IPS DF 6.9 (cell line): ENCODE data around the gene MDFIC.

Source experiments
- DNase-seq: peaks from one replicate; pipeline ENCODE4 v3.0.0-alpha.2; 2013; ENCODE audit warnings: low read depth, low spot score
- H3K27ac ChIP-seq: one replicate; pipeline ENCODE4 v1.5.1; 2013; ENCODE audit warnings: low read length, control low read depth
- H3K27me3 ChIP-seq: 2 replicates; pipeline ENCODE4 v1.6.1; 2013; ENCODE audit warnings: mild to moderate bottlenecking, low read length; ENCODE audit not compliant: control insufficient read depth, insufficient read depth
- H3K36me3 ChIP-seq: 2 replicates; pipeline ENCODE4 v1.6.1; 2013; ENCODE audit warnings: low read length; ENCODE audit not compliant: control insufficient read depth, insufficient read depth
- H3K4me1 ChIP-seq: 2 replicates; pipeline ENCODE4 v1.6.1; 2013; ENCODE audit warnings: low read length; ENCODE audit not compliant: control insufficient read depth, insufficient read depth
- H3K4me3 ChIP-seq: 2 replicates; pipeline ENCODE4 v1.5.1; 2013; ENCODE audit warnings: mild to moderate bottlenecking, low read length
- H3K9me3 ChIP-seq: 2 replicates; pipeline ENCODE4 v1.6.1; 2013; ENCODE audit warnings: low read length, inconsistent platforms; ENCODE audit not compliant: control insufficient read depth, insufficient read depth
- WGBS: extraction: QIAGEN DNeasy Blood & Tissue Kit; methylation state at CpG from one replicate; pipeline ENCODE4 v1.1.7; 2013; ENCODE audit warnings: mixed read lengths, missing lambda C conversion rate; ENCODE audit not compliant: insufficient read length, insufficient coverage; 5-methylcytosine and 5-hydroxymethylcytosine counted together

MDFIC gene

GRCh38 chr7:115037128-115037802 is 115.4 kb downstream of the MDFIC start:
- no CpG with 5 or more reads among the region's 2 CpGs for WGBS
- H3K27ac ChIP-seq = no peak overlapping the region
- DNase-seq = no peak
- H3K4me1 ChIP-seq = no peaks in the 10 kb centered on the region
- no peaks in the 10 kb centered on the region for H3K27me3 ChIP-seq
- no peak overlapping the region for H3K4me3 ChIP-seq
- no peaks in the 10 kb centered on the region for H3K9me3 ChIP-seq
- H3K36me3 ChIP-seq = no peaks in the 10 kb centered on the region

GRCh38 chr7:115038158-115038557 is 116.3 kb downstream of the MDFIC start:
- Histone ChIP-seq H3K36me3 (no peaks in the 10 kb centered on the region), H3K4me1 (no peaks in the 10 kb centered on the region), H3K27ac (no peak overlapping the region), H3K27me3 (no peaks in the 10 kb centered on the region), H3K9me3 (no peaks in the 10 kb centered on the region), H3K4me3 (no peak overlapping the region)
- no CpG with 5 or more reads among the region's 4 CpGs for WGBS
- no peak for DNase-seq

- Histone ChIP-seq H3K4me1 (no peaks in the 10 kb centered on the region), H3K4me3 (no peak overlapping the region), H3K36me3 (no peaks in the 10 kb centered on the region), H3K9me3 (no peaks in the 10 kb centered on the region), H3K27me3 (no peaks in the 10 kb centered on the region), H3K27ac (no peak overlapping the region)
- DNase-seq = no peak
- WGBS = no CpG with 5 or more reads among the region's 8 CpGs
These were observed 118.2 kb downstream of the MDFIC start for GRCh38 chr7:115040057-115040456.

GRCh38 chr7:115040495-115040894 is 118.6 kb downstream of the MDFIC start:
- no peaks in the 10 kb centered on the region for H3K4me1 ChIP-seq
- no peak overlapping the region for H3K4me3 ChIP-seq
- no peak overlapping the region for H3K27ac ChIP-seq
- no peaks in the 10 kb centered on the region for H3K36me3 ChIP-seq
- H3K9me3 ChIP-seq = no peaks in the 10 kb centered on the region
- no peaks in the 10 kb centered on the region for H3K27me3 ChIP-seq
- no peak for DNase-seq

- Histone ChIP-seq H3K27ac (no peak overlapping the region), H3K4me3 (no peak overlapping the region), H3K4me1 (no peaks in the 10 kb centered on the region), H3K27me3 (no peaks in the 10 kb centered on the region), H3K9me3 (no peaks in the 10 kb centered on the region), H3K36me3 (no peaks in the 10 kb centered on the region)
- no CpG with 5 or more reads among the region's 2 CpGs for WGBS
- no peak for DNase-seq
These were observed 120.7 kb downstream of the MDFIC start for GRCh38 chr7:115042596-115042995.

GRCh38 chr7:115043605-115044004 is 121.7 kb downstream of the MDFIC start:
- Histone ChIP-seq H3K4me3 (no peak overlapping the region), H3K4me1 (no peaks in the 10 kb centered on the region), H3K36me3 (no peaks in the 10 kb centered on the region), H3K9me3 (no peaks in the 10 kb centered on the region), H3K27ac (no peak overlapping the region), H3K27me3 (no peaks in the 10 kb centered on the region)
- WGBS = no CpG with 5 or more reads among the region's 2 CpGs
- DNase-seq = no peak

- no peaks in the 10 kb centered on the region for H3K4me1 ChIP-seq
- no CpG with 5 or more reads among the region's 3 CpGs for WGBS
- no peaks in the 10 kb centered on the region for H3K36me3 ChIP-seq
- no peaks in the 10 kb centered on the region for H3K9me3 ChIP-seq
- H3K4me3 ChIP-seq = no peak overlapping the region
- DNase-seq = no peak
- no peaks in the 10 kb centered on the region for H3K27me3 ChIP-seq
- H3K27ac ChIP-seq = no peak overlapping the region
These were observed 122.3 kb downstream of the MDFIC start for GRCh38 chr7:115044224-115044623.

- Histone ChIP-seq H3K4me1 (no peaks in the 10 kb centered on the region), H3K4me3 (no peak overlapping the region), H3K27ac (no peak overlapping the region), H3K27me3 (no peaks in the 10 kb centered on the region), H3K36me3 (no peaks in the 10 kb centered on the region), H3K9me3 (no peaks in the 10 kb centered on the region)
- DNase-seq = no peak
- no CpG with 5 or more reads among the region's 6 CpGs for WGBS
These were observed 126.2 kb downstream of the MDFIC start for GRCh38 chr7:115047958-115048720.

GRCh38 chr7:115052706-115053105 is 130.8 kb downstream of the MDFIC start:
- no peaks in the 10 kb centered on the region for H3K27me3 ChIP-seq
- no peak overlapping the region for H3K4me3 ChIP-seq
- no peaks in the 10 kb centered on the region for H3K4me1 ChIP-seq
- no peaks in the 10 kb centered on the region for H3K9me3 ChIP-seq
- no peak for DNase-seq
- no peaks in the 10 kb centered on the region for H3K36me3 ChIP-seq
- no CpG with 5 or more reads among the region's 4 CpGs for WGBS
- no peak overlapping the region for H3K27ac ChIP-seq

GRCh38 chr7:115054478-115055065 is 132.7 kb downstream of the MDFIC start:
- no CpG with 5 or more reads among the region's 3 CpGs for WGBS
- H3K27ac ChIP-seq = no peak overlapping the region

More at GRCh38 chr7:115054478-115055065, 132.7 kb downstream of the MDFIC start:
- no peak for DNase-seq
- H3K36me3 ChIP-seq = no peaks in the 10 kb centered on the region
- no peaks in the 10 kb centered on the region for H3K9me3 ChIP-seq
- H3K4me1 ChIP-seq = no peaks in the 10 kb centered on the region
- H3K4me3 ChIP-seq = no peak overlapping the region
- no peaks in the 10 kb centered on the region for H3K27me3 ChIP-seq
